Measurements from ENCODE around the gene COLEC11.

Gene COLEC11

DNA sequence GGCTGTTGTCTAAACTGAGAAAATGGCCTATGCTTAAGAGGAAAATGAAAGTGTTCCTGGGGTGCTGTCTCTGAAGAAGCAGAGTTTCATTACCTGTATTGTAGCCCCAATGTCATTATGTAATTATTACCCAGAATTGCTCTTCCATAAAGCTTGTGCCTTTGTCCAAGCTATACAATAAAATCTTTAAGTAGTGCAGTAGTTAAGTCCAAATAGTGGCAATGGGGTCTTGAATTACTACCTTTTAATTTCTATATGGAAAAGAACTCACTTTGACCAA is 49.3 kb downstream of the COLEC11 start (continued):
- TF ChIP-seq, protein P1, sequence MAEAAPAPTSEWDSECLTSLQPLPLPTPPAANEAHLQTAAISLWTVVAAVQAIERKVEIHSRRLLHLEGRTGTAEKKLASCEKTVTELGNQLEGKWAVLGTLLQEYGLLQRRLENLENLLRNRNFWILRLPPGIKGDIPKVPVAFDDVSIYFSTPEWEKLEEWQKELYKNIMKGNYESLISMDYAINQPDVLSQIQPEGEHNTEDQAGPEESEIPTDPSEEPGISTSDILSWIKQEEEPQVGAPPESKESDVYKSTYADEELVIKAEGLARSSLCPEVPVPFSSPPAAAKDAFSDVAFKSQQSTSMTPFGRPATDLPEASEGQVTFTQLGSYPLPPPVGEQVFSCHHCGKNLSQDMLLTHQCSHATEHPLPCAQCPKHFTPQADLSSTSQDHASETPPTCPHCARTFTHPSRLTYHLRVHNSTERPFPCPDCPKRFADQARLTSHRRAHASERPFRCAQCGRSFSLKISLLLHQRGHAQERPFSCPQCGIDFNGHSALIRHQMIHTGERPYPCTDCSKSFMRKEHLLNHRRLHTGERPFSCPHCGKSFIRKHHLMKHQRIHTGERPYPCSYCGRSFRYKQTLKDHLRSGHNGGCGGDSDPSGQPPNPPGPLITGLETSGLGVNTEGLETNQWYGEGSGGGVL (tag by site-specific recombination; IDR thresholded peaks at IDR 0.05) = no peak
- no peak for TF ChIP-seq ZNF341 (tag by site-specific recombination; IDR thresholded peaks at IDR 0.05; ENCODE audit: low read depth)
- no peak for TF ChIP-seq ZNF792 (tag by site-specific recombination; IDR thresholded peaks at IDR 0.05)
- TF ChIP-seq ZNF394 (tag by site-specific recombination; IDR thresholded peaks at IDR 0.05; ENCODE audit: borderline replicate concordance) = no peak
- TF ChIP-seq ZNF24 (tag by site-specific recombination; IDR thresholded peaks at IDR 0.05) = no peak
- TF ChIP-seq GLIS1 (tag by site-specific recombination; IDR thresholded peaks at IDR 0.05) = no peak
- TF ChIP-seq ZNF791 (tag by site-specific recombination; IDR thresholded peaks at IDR 0.05) = no peak
- TF ChIP-seq GFI1B (tag by site-specific recombination; IDR thresholded peaks at IDR 0.05) = no peak

DNA sequence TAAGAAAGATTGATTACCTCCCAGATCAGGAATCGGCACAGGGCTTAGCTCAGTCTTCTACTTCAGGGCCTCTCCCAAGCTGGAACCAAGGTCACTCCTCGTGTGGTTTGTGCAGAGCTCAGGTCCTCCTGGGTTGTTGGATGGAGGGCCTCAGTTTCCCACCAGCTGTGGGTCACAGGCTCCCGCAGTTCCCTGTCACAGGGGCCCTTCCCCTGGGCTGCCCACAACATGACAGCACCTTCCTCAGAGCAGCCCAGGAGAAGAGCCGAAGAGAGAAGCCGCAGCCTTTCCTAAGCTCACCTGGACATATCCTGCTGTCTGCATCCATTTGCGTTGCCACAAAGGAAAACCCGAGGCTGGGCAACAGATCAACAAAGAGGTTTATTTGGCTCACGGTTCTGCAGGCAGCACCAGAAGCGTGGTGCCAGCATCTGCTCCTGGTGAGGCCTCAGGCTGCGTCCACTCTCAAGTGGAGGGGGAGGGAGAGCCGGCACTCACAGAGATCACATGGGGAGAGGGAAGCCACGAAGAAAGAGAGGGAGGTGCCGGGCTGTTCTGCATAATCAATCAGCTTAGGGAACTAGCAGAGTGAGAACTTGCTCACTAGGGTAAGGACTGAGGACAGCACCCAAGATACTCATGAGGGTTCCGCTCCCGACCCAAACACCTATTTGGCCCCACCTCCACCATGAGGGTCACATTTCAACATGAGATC is 50.1 kb downstream of the COLEC11 start:
- ChIA-PET POLR2A (no interaction called here), CTCF (interaction anchor here (0.6 to 1.5 kb wide), 3 partner anchors 16 to 183 kb away, joined by 3 to 4 read pairs (median 3); no protein-coding TSS in a partner anchor)
- no peaks in the 10 kb centered on the region for H3K4me1 ChIP-seq (ENCODE audit: control insufficient read depth, insufficient read depth, low read length)
- no peak for TF ChIP-seq ZNF670 (tag by site-specific recombination; IDR thresholded peaks at IDR 0.05; ENCODE audit: low read depth)
- no peak for TF ChIP-seq ZNF18 (tag by site-specific recombination; IDR thresholded peaks at IDR 0.05)
- TF ChIP-seq ZNF121 (tag by site-specific recombination; IDR thresholded peaks at IDR 0.05) = no peak
- TF ChIP-seq, protein P2, sequence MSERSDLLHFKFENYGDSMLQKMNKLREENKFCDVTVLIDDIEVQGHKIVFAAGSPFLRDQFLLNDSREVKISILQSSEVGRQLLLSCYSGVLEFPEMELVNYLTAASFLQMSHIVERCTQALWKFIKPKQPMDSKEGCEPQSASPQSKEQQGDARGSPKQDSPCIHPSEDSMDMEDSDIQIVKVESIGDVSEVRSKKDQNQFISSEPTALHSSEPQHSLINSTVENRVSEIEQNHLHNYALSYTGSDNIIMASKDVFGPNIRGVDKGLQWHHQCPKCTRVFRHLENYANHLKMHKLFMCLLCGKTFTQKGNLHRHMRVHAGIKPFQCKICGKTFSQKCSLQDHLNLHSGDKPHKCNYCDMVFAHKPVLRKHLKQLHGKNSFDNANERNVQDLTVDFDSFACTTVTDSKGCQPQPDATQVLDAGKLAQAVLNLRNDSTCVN (tag by site-specific recombination; optimal IDR thresholded peaks at IDR 0.05) = no peak
- TF ChIP-seq ZFHX2 (tag by site-specific recombination; conservative IDR thresholded peaks at IDR 0.05) = no peak
- TF ChIP-seq, protein P3, sequence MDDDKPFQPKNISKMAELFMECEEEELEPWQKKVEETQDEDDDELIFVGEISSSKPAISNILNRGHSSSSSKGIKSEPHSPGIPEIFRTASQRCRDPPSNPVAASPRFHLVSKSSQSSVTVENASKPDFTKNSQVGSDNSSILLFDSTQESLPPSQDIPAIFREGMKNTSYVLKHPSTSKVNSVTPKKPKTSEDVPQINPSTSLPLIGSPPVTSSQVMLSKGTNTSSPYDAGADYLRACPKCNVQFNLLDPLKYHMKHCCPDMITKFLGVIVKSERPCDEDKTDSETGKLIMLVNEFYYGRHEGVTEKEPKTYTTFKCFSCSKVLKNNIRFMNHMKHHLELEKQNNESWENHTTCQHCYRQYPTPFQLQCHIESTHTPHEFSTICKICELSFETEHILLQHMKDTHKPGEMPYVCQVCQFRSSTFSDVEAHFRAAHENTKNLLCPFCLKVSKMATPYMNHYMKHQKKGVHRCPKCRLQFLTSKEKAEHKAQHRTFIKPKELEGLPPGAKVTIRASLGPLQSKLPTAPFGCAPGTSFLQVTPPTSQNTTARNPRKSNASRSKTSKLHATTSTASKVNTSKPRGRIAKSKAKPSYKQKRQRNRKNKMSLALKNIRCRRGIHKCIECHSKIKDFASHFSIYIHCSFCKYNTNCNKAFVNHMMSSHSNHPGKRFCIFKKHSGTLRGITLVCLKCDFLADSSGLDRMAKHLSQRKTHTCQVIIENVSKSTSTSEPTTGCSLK (tag by site-specific recombination; IDR thresholded peaks at IDR 0.05) = no peak
- TF ChIP-seq ZNF792 (tag by site-specific recombination; IDR thresholded peaks at IDR 0.05) = no peak
- TF ChIP-seq ZNF184 (tag by site-specific recombination; IDR thresholded peaks at IDR 0.05) = no peak
- no peak for TF ChIP-seq ZFP37 (tag by site-specific recombination; IDR thresholded peaks at IDR 0.05)
- TF ChIP-seq, protein P4, sequence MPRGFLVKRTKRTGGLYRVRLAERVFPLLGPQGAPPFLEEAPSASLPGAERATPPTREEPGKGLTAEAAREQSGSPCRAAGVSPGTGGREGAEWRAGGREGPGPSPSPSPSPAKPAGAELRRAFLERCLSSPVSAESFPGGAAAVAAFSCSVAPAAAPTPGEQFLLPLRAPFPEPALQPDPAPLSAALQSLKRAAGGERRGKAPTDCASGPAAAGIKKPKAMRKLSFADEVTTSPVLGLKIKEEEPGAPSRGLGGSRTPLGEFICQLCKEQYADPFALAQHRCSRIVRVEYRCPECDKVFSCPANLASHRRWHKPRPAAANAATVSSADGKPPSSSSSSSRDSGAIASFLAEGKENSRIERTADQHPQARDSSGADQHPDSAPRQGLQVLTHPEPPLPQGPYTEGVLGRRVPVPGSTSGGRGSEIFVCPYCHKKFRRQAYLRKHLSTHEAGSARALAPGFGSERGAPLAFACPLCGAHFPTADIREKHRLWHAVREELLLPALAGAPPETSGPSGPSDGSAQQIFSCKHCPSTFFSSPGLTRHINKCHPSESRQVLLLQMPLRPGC (tag by site-specific recombination; IDR thresholded peaks at IDR 0.05) = no peak
- no peak for TF ChIP-seq ZNF654 (tag by site-specific recombination; IDR thresholded peaks at IDR 0.05; ENCODE audit: low read depth)
- no peak for TF ChIP-seq KLF17 (tag by site-specific recombination; IDR thresholded peaks at IDR 0.05)
- TF ChIP-seq ZNF426 (tag by site-specific recombination; IDR thresholded peaks at IDR 0.05) = no peak
- no peak for TF ChIP-seq BCL11B (tag by site-specific recombination; IDR thresholded peaks at IDR 0.05; ENCODE audit: low read depth)
- TF ChIP-seq TRIM28 (IDR thresholded peaks at IDR 0.05; ENCODE audit: borderline replicate concordance, low read length) = no peak
- H3K4me3 ChIP-seq (ENCODE audit: low read depth, low read length) = no peak overlapping the region
- H3K27ac ChIP-seq (ENCODE audit: extremely low read depth, low read depth, low read length) = no peak overlapping the region
- no peaks in the 10 kb centered on the region for H3K36me3 ChIP-seq (ENCODE audit: control insufficient read depth in 2 of 2, insufficient read depth in 1 of 2, low read length in 2 of 2)
- no peaks in the 10 kb centered on the region for H3K9me3 ChIP-seq (ENCODE audit: control insufficient read depth, insufficient read depth, low read depth, low read length)

All from HEK293 (cell line).